Tibial nerve (tissue), 4 donors: ENCODE measurements around the gene NBAS. TPM values are rescaled to one million over a fixed set of nuclear protein-coding genes. Genes with fewer than 3 reads are reported as not detected.

Experiments used
- DNase-seq, 2 donors: peaks; one replicate each; pipeline ENCODE4 v3.0.0-alpha.2; 2019; ENCODE audit warnings: low spot score in 2 of 2
- H3K27ac ChIP-seq, 4 donors: fragments of 200-600 bp; sonication (generic) in 3 of 4; one replicate each; pipeline ENCODE4 v1.5.1; 2017 to 2019; ENCODE audit warnings: mild to moderate bottlenecking in 1 of 4
- H3K27me3 ChIP-seq, 2 donors: fragments of 200-600 bp; sonication (generic) in 1 of 2; one replicate each; pipeline versions ENCODE4 v1.5.1 to v1.6.0; 2017 to 2019
- H3K36me3 ChIP-seq, 3 donors: fragments of 200-600 bp; sonication (generic); one replicate each; pipeline ENCODE4 v1.5.1; 2018 to 2019
- H3K4me1 ChIP-seq, 4 donors: fragments of 200-600 bp; sonication (generic) in 3 of 4; one replicate each; pipeline ENCODE4 v1.5.1; 2017 to 2019
- H3K4me3 ChIP-seq, 4 donors: fragments of 200-600 bp; sonication (generic) in 3 of 4; one replicate each; pipeline ENCODE4 v1.5.1; 2017 to 2019; ENCODE audit warnings: mild to moderate bottlenecking in 1 of 4, moderate library complexity in 1 of 4
- H3K9me3 ChIP-seq, 4 donors: fragments of 200-600 bp; sonication (generic) in 3 of 4; one replicate each; pipeline ENCODE4 v1.5.1; 2017 to 2019
- CTCF ChIP-seq, 5 experiments: fragments of 200-600 bp in 3 of 5; fragments of 450-650 bp in 2 of 5; sonication (generic) in 3 of 5; IDR thresholded peaks; one replicate each; pipeline ENCODE4 v1.5.1; 2016 to 2019; ENCODE audit warnings: antibody characterized with exemption in 5 of 5, mild to moderate bottlenecking in 3 of 5, moderate library complexity in 2 of 5
- EP300 ChIP-seq, 2 donors: sonication (generic); formaldehyde crosslinking; IDR thresholded peaks; one replicate each; pipeline ENCODE4 v1.6.1; 2017; ENCODE audit warnings: antibody characterized with exemption in 2 of 2, mild to moderate bottlenecking in 1 of 2
- POLR2A ChIP-seq, 2 donors: fragments of 450-650 bp; IDR thresholded peaks; one replicate each; pipeline ENCODE4 v1.6.1; 2017; ENCODE audit warnings: antibody characterized with exemption in 2 of 2, mild to moderate bottlenecking in 2 of 2, moderate library complexity in 2 of 2
- WGBS, 2 donors: methylation state at CpG; one replicate each; pipeline ENCODE4 v1.1.5; 2018; 5-methylcytosine and 5-hydroxymethylcytosine counted together
- total RNA-seq, 4 donors: library from RNA; depleted of rRNA; stranded (reverse); fragments of >200 nt; gene quantifications; one replicate each; pipeline ENCODE4 v1.1.0, GENCODE V29; 2016

NBAS gene
- total RNA-seq, 4 donors from 2014 or later, result 49.0 to 59.1 (median 55.1) TPM

DNA sequence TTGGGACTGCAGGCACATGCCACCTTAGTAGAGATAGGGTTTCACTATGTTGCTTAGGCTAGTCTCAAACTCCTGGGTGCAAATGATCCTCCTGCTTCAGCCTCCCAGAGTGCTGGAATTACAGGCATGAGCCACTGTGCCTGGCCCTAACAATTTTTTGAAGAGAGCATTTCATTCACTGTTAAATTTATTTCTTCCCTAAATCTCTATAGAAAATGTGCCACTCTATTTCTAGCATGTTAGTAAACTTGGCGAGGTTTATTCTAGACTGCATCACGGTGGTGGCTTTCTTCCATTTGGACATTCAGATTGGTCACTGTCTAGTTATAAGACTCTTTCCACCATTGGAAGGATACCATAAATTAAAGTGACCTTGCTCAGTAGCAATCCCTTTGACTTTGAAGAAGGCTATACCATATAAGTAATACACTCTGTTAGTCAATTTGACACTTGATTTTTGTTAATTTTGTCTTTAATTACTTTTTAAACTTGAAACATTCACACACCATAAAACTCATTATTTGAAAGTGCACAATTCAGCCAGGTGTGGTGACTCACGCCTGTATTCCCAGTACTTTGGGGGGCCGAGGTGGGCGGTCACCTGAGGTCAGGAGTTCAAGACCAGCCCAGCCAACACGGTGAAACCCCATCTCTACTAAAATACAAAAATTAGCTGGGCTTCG, 46.7 kb upstream of the NBAS start:
- 94 to 97% methylated on average over 7 of the region's 7 CpGs for WGBS, 2 donors
- H3K36me3 ChIP-seq, result peaks cover 2 to 79% (median 23%) of the 10 kb centered on the region in 3 donors
- TF ChIP-seq EP300 (IDR thresholded peaks at IDR 0.05) (no peak), POLR2A (IDR thresholded peaks at IDR 0.05) (no peak), CTCF (IDR thresholded peaks at IDR 0.05) (no peak)

GRCh38 chr2:15606481-15607441, 45.6 kb upstream of the NBAS start:
- no peak overlapping the region for H3K4me3 ChIP-seq
- H3K9me3 ChIP-seq, result no peaks in the 10 kb centered on the region
- 88 to 92% methylated on average over 8 of the region's 8 CpGs for WGBS, 2 donors
- TF ChIP-seq CTCF (IDR thresholded peaks at IDR 0.05) (no peak), POLR2A (IDR thresholded peaks at IDR 0.05) (no peak), EP300 (IDR thresholded peaks at IDR 0.05) (no peak)
- H3K27ac ChIP-seq, result no peak overlapping the region
- no peaks in the 10 kb centered on the region for H3K4me1 ChIP-seq
- H3K36me3 ChIP-seq, result peaks cover 4 to 89% (median 31%) of the 10 kb centered on the region in 3 donors
- no peak for DNase-seq
- no peaks in the 10 kb centered on the region for H3K27me3 ChIP-seq

More for the DNA sequence above, 46.7 kb upstream of the NBAS start:
- Histone ChIP-seq H3K4me3 (no peak overlapping the region), H3K27me3 (no peaks in the 10 kb centered on the region), H3K4me1 (no peaks in the 10 kb centered on the region), H3K9me3 (no peaks in the 10 kb centered on the region), H3K27ac (no peak overlapping the region)
- no peak for DNase-seq

GRCh38 chr2:15605721-15606120, 44.6 kb upstream of the NBAS start:
- 35 to 82% methylated on average over 1 of the region's 1 CpG for WGBS, 2 donors
- H3K36me3 ChIP-seq, result peaks cover 4 to 99% (median 36%) of the 10 kb centered on the region in 3 donors
- no peak overlapping the region for H3K27ac ChIP-seq
- H3K4me1 ChIP-seq, result no peaks in the 10 kb centered on the region
- TF ChIP-seq EP300 (IDR thresholded peaks at IDR 0.05), result no peak
- no peak for TF ChIP-seq CTCF (IDR thresholded peaks at IDR 0.05)
- no peak for TF ChIP-seq POLR2A (IDR thresholded peaks at IDR 0.05)
- H3K9me3 ChIP-seq, result no peaks in the 10 kb centered on the region
- no peaks in the 10 kb centered on the region for H3K27me3 ChIP-seq
- DNase-seq, result no peak
- H3K4me3 ChIP-seq, result no peak overlapping the region

DNA sequence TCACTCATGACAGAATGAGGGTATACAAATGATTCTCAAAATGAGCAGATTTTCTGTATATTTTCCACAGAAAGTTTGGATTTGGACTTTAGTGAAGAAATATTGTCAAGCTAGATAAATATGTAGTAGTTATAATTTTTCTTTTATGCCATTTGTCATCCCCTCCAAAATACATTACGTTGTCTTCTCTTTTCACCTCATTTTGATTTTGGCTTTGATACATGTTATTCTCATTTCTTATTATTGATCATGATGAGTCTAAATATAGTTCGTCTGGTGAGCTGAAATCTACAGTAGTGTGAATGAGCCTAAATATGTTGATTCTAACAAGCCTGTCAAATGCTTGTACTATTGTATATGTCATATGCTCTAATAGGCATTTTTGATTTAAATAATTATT, 42.8 kb upstream of the NBAS start:
- Histone ChIP-seq H3K27ac (no peak overlapping the region), H3K36me3 (peaks cover 4 to 100% (median 42%) of the 10 kb centered on the region in 3 donors), H3K4me3 (no peak overlapping the region), H3K27me3 (no peaks in the 10 kb centered on the region), H3K9me3 (no peaks in the 10 kb centered on the region), H3K4me1 (no peaks in the 10 kb centered on the region)
- no peak for DNase-seq
- 96 to 99% methylated on average over 2 of the region's 2 CpGs for WGBS, 2 donors
- TF ChIP-seq EP300 (IDR thresholded peaks at IDR 0.05) (no peak), POLR2A (IDR thresholded peaks at IDR 0.05) (no peak), CTCF (IDR thresholded peaks at IDR 0.05) (no peak)
